ENCODE results near the gene TMEM203. TPM values are rescaled to one million over a fixed set of nuclear protein-coding genes. Genes with fewer than 3 reads are reported as not detected.

Gene TMEM203
- total RNA-seq, 1 donor from 2014 or later: 41.2 TPM

DNA sequence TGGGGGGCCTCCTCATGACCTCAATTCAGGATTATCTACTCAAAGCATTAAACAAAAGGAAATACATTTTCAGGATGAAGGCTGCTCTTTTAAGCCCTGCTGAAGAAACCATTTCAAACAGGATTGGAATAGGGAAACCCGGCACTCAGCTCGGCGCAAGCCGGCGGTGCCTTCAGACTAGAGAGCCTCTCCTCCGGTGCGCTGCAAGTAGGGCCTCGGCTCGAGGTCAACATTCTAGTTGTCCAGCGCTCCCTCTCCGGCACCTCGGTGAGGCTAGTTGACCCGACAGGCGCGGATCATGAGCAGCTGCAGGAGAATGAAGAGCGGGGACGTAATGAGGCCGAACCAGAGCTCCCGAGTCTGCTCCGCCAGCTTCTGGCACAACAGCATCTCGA lies 720 bp downstream of the TMEM203 start:
- H3K36me3 Mint-ChIP-seq (ENCODE audit: unreplicated experiment): peaks cover 8% of the 10 kb centered on the region
- TF ChIP-seq, protein P1, sequence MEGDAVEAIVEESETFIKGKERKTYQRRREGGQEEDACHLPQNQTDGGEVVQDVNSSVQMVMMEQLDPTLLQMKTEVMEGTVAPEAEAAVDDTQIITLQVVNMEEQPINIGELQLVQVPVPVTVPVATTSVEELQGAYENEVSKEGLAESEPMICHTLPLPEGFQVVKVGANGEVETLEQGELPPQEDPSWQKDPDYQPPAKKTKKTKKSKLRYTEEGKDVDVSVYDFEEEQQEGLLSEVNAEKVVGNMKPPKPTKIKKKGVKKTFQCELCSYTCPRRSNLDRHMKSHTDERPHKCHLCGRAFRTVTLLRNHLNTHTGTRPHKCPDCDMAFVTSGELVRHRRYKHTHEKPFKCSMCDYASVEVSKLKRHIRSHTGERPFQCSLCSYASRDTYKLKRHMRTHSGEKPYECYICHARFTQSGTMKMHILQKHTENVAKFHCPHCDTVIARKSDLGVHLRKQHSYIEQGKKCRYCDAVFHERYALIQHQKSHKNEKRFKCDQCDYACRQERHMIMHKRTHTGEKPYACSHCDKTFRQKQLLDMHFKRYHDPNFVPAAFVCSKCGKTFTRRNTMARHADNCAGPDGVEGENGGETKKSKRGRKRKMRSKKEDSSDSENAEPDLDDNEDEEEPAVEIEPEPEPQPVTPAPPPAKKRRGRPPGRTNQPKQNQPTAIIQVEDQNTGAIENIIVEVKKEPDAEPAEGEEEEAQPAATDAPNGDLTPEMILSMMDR (IDR thresholded peaks at IDR 0.05): no peak
- no peak for DNase-seq (ENCODE audit: extremely low spot score, unreplicated experiment)
- H3K4me1 Mint-ChIP-seq (ENCODE audit: unreplicated experiment): peaks cover 49% of the 10 kb centered on the region
- no peaks in the 10 kb centered on the region for H3K27me3 Mint-ChIP-seq (ENCODE audit: unreplicated experiment)
- no peaks in the 10 kb centered on the region for H3K9me3 Mint-ChIP-seq (ENCODE audit: unreplicated experiment)
- peak overlapping the region; percentile 79 for H3K27ac Mint-ChIP-seq (ENCODE audit: unreplicated experiment)
- peak overlapping the region; percentile 86 for H3K4me3 Mint-ChIP-seq (ENCODE audit: unreplicated experiment)

DNA sequence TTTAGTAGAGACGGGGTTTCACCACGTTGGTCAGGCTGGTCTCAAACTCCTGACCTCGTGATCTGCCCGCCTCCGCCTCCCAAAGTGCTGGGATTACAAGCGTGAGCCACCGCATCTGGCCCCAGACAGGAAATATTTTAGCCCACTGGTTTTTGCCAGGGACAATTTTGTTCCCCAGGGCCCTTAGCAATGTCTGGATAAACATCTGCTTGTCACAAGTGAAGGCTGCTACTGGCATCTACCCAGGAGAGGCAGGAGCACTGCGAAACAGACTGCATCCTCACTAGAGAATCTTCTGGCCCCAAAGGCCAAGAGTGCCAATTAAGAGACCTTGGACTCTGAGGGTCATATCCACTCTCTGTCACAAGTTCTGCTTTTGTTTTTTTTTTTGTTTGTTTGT lies 2.5 kb downstream of the TMEM203 start:
- no peak overlapping the region for H3K4me3 Mint-ChIP-seq (ENCODE audit: unreplicated experiment)

DNA sequence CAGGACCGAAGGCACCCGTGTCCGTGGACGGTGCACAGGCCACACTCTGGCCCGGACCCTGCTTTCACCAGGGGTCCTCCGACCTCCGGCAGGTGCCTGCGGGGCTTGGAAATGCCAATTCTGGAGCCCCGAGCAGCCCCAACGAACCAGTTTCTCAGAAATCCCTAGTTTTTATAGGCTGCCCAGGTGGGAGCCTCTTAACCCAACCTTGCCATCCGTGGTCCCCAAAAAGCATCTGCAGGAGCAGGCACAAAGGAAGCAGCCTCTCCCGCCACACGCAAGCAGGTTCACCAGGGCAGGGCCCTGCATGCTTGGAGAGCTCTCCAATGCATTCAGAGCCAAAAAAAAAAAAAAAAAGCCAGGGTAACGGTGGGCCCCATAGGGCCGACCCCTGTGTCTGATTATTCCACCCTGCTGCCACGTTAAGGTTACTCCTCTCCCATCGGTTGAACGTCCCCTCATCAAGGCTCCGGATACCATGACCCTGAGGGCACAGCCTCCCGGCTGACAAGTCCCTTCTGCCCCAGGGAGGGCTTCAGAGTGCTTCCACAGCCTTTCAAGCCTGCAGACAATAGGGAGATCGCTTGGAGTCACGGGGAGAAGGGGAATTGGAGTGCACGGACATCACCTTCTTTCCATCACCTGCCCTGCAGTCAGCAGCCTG lies 4.1 kb downstream of the TMEM203 start:
- peak overlapping the region; percentile 78 for H3K4me3 Mint-ChIP-seq (ENCODE audit: unreplicated experiment)
- DNase-seq (ENCODE audit: extremely low spot score, unreplicated experiment): no peak
- no peaks in the 10 kb centered on the region for H3K36me3 Mint-ChIP-seq (ENCODE audit: unreplicated experiment)
- peaks cover 51% of the 10 kb centered on the region for H3K4me1 Mint-ChIP-seq (ENCODE audit: unreplicated experiment)
- TF ChIP-seq, protein P1 (IDR thresholded peaks at IDR 0.05): no peak
- no peaks in the 10 kb centered on the region for H3K27me3 Mint-ChIP-seq (ENCODE audit: unreplicated experiment)
- no peaks in the 10 kb centered on the region for H3K9me3 Mint-ChIP-seq (ENCODE audit: unreplicated experiment)
- H3K27ac Mint-ChIP-seq (ENCODE audit: unreplicated experiment): peak overlapping the region; percentile 60

More for the DNA sequence above, 2.5 kb downstream of the TMEM203 start:
- Mint-ChIP-seq H3K9me3 (ENCODE audit: unreplicated experiment) (no peaks in the 10 kb centered on the region), H3K27me3 (ENCODE audit: unreplicated experiment) (no peaks in the 10 kb centered on the region), H3K27ac (ENCODE audit: unreplicated experiment) (no peak overlapping the region), H3K36me3 (ENCODE audit: unreplicated experiment) (peaks cover 6% of the 10 kb centered on the region), H3K4me1 (ENCODE audit: unreplicated experiment) (peaks cover 63% of the 10 kb centered on the region)
- DNase-seq (ENCODE audit: extremely low spot score, unreplicated experiment): no peak
- TF ChIP-seq, protein P1 (IDR thresholded peaks at IDR 0.05): no peak

DNA sequence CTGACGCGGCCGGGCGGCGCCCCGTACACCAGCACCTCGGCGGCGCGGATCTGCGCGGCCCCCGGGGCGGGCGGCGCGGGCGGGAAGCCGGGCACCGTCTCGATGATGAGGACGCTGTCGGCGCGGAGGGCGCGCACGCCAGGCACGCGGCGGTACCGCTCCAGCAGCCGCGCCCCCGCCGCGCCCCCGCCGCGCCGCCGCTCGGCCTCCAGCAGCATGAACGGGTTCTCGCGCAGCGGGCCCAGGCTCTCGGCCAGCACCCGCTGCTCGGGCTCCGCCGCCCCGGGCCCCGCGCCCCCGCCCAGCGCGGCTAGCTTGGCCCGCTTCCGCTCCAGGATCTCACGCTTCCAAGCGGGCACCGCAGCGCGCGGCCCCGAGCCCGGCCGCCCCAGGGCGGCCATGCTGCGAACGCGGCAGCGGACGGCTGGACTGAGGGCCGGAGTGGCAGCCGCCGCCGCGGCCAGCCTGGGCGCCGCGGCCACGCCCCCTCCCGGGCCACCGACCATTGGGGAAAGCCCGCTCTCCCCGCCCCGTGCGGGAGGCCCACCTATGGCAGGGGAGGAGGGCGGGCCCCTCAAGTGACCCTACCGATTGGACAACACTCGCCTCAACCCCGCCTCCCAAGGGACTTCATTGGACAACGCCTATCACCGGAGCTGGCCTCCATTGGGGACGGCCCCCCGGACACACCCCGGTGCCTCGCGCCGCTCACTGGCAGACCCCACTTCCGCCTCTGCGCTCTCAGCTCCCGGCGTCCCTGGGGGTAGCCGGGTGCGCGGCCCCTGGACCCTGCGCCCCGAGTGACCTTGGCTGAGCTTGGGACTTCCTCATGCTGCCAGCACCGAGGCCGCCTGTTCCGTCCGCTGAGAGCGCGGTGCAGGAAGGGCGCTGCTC lies 4.9 kb downstream of the TMEM203 start, which contains the start of gene TPRN:
TPRN (minus strand) TSS at position 431 of the 894 bp plus-strand sequence; CDS start at position 401, 30 bp downstream.
- peak within 1 kb of the TSS; percentile 60 for H3K27ac Mint-ChIP-seq (ENCODE audit: unreplicated experiment)

More for the DNA sequence above, 4.9 kb downstream of the TMEM203 start, which contains the start of gene TPRN:
- Mint-ChIP-seq H3K36me3 (ENCODE audit: unreplicated experiment) (no peaks in the 10 kb centered on the region), H3K4me1 (ENCODE audit: unreplicated experiment) (peaks cover 44% of the 10 kb centered on the region), H3K4me3 (ENCODE audit: unreplicated experiment) (peak within 1 kb of the TSS; percentile 82), H3K9me3 (ENCODE audit: unreplicated experiment) (no peaks in the 10 kb centered on the region), H3K27me3 (ENCODE audit: unreplicated experiment) (no peaks in the 10 kb centered on the region)
- peak; percentile 100 for DNase-seq (ENCODE audit: extremely low spot score, unreplicated experiment)
- TF ChIP-seq, protein P1 (IDR thresholded peaks at IDR 0.05): no peak

Data from osteocyte (in vitro differentiated cells).